BLaER1 treated with 17β-estradiol and CSF1 and Interleukin-3, amounts not matched to agents 10 nM and 100 nM (cell line): Measurements from ENCODE around the gene TLR10.

Source experiments
- H3K27ac ChIP-seq, 11 experiments: shearing (Covaris generic); formaldehyde crosslinking; 2 replicates each; pipeline ENCODE4 v1.8.1; 2022
- H3K27me3 ChIP-seq, 11 experiments: shearing (Covaris generic); formaldehyde crosslinking; 2 replicates each; pipeline ENCODE4 v1.8.1; 2022
- H3K36me3 ChIP-seq, 11 experiments: shearing (Covaris generic); formaldehyde crosslinking; 2 replicates each; pipeline ENCODE4 v1.8.1; 2022
- H3K4me1 ChIP-seq, 10 experiments: shearing (Covaris generic); formaldehyde crosslinking; 2 replicates each; pipeline ENCODE4 v1.8.1; 2022
- H3K4me2 ChIP-seq, 11 experiments: shearing (Covaris generic); formaldehyde crosslinking; 2 replicates each; pipeline ENCODE4 v1.8.1; 2022
- H3K4me3 ChIP-seq, 10 experiments: shearing (Covaris generic); formaldehyde crosslinking; 2 replicates each; pipeline ENCODE4 v1.8.1; 2022
- H3K9ac ChIP-seq, 11 experiments: shearing (Covaris generic); formaldehyde crosslinking; 2 replicates each; pipeline ENCODE4 v1.8.1; 2022
- H3K9me3 ChIP-seq, 11 experiments: shearing (Covaris generic); formaldehyde crosslinking; replicated peaks in 1 of 11; 2 replicates each; pipeline ENCODE4 v1.8.1; 2022
- H4K20me1 ChIP-seq, 11 experiments: shearing (Covaris generic); formaldehyde crosslinking; 2 replicates each; pipeline ENCODE4 v1.8.1; 2022
- Cebpa-rat ChIP-seq, 11 experiments: shearing (Covaris generic); IDR thresholded peaks; 2 replicates each; pipeline ENCODE4 v1.8.1; 2022

TLR10 gene

GRCh38 chr4:38724475-38724808 lies 58.3 kb downstream of the TLR10 start:
- Histone ChIP-seq H3K9ac (no peak overlapping the region), H3K4me3 (no peak overlapping the region), H3K36me3 (no peaks in the 10 kb centered on the region), H3K4me2 (peak overlapping the region; percentile 54 to 84 (median 70); a peak in 21 of 22 replicates), H4K20me1 (no peaks in the 10 kb centered on the region), H3K4me1 (peaks cover 11 to 29% (median 19%) of the 10 kb centered on the region in 10 experiments), H3K9me3 (peaks cover 6 to 25% (median 15%) of the 10 kb centered on the region in 11 experiments; a peak in 18 of 22 replicates), H3K27ac (no peak overlapping the region), H3K27me3 (no peaks in the 10 kb centered on the region)
- no peak for TF ChIP-seq Cebpa-rat (IDR thresholded peaks at IDR 0.05)

- no peak for TF ChIP-seq Cebpa-rat (IDR thresholded peaks at IDR 0.05)
- Histone ChIP-seq H3K4me1 (peaks cover 11 to 27% (median 19%) of the 10 kb centered on the region in 10 experiments), H4K20me1 (no peaks in the 10 kb centered on the region), H3K4me2 (peak overlapping the region; percentile 54 to 84 (median 70)), H3K27ac (no peak overlapping the region), H3K36me3 (no peaks in the 10 kb centered on the region), H3K9me3 (peaks cover 6 to 25% (median 15%) of the 10 kb centered on the region in 11 experiments; a peak in 18 of 22 replicates), H3K4me3 (no peak overlapping the region), H3K9ac (no peak overlapping the region), H3K27me3 (no peaks in the 10 kb centered on the region)
Measured at GRCh38 chr4:38723726-38724474, 58.9 kb downstream of the TLR10 start.

- Histone ChIP-seq H3K36me3 (no peaks in the 10 kb centered on the region), H3K27ac (no peak overlapping the region), H3K4me1 (peaks cover 11 to 23% (median 18%) of the 10 kb centered on the region in 10 experiments), H3K9me3 (peaks cover 6 to 25% (median 15%) of the 10 kb centered on the region in 11 experiments; a peak in 18 of 22 replicates), H3K4me2 (peak overlapping the region in 9 of 11 experiments; percentile 54 to 79 (median 63); a peak in 13 of 22 replicates), H3K9ac (no peak overlapping the region), H4K20me1 (no peaks in the 10 kb centered on the region), H3K4me3 (no peak overlapping the region), H3K27me3 (no peaks in the 10 kb centered on the region)
- no peak for TF ChIP-seq Cebpa-rat (IDR thresholded peaks at IDR 0.05)
Measured at GRCh38 chr4:38723114-38723513, 59.7 kb downstream of the TLR10 start.
